Measurements from ENCODE around the gene EGR4.

DNA sequence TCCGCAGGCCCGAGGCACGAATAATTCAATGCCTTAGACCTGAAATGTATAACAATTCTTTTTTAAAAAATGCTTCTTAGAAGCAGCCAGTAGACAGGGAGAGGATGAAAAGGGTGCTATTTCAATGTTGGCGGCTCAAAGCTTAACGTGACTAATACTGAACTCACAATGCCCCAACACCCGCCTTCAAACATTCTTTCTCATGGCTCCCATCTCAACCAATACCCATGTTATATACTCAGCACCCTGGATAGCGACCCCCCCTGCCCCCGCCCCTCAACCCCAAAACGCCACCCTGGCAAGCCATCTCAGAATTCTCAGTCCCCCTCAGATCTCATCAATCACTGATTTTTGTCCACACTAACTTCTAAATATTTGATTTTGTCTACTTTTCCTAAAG, 13.5 kb downstream of the EGR4 start:
- TF ChIP-seq CTCF (IDR thresholded peaks at IDR 0.05): no peak
- no peak for TF ChIP-seq POLR2A (IDR thresholded peaks at IDR 0.05)

Data from uterus (tissue), 2 donors.